ENCODE data around the gene MTCH2.

GRCh38 chr11:47649276-47649675 is 6.9 kb upstream of the MTCH2 start:
- no peak for TF ChIP-seq CTCF (IDR thresholded peaks at IDR 0.05; ENCODE audit: low read depth, low read length)
- TF ChIP-seq EZH2phosphoT487 (IDR thresholded peaks at IDR 0.05; ENCODE audit: low read depth) = no peak

Data from OCI-LY3 (cell line).